Testis (tissue), 2 donors: Measurements from ENCODE around the gene PI4KA.
"Not testable (repeated sequence)": the region's sequence is repeated elsewhere in the genome, so short reads cannot be mapped to it uniquely, and the experiment has no call there.

ENCODE experiments used
- CTCF ChIP-seq, 3 experiments: fragments of 450-650 bp in 2 of 3; fragments of 200-600 bp in 1 of 3; sonication (generic) in 1 of 3; IDR thresholded peaks; one replicate each; pipeline ENCODE4 v1.5.1; 2016 to 2019; ENCODE audit warnings: antibody characterized with exemption in 3 of 3, mild to moderate bottlenecking in 2 of 3, moderate library complexity in 1 of 3
- POLR2A ChIP-seq: fragments of 450-650 bp; IDR thresholded peaks from one replicate; pipeline ENCODE4 v1.6.1; 2017; ENCODE audit warnings: antibody characterized with exemption, mild to moderate bottlenecking, moderate library complexity

- TF ChIP-seq POLR2A; CTCF (IDR thresholded peaks at IDR 0.05): not testable (repeated sequence)
Observed at GRCh38 chr22:20736891-20737290, 121.7 kb downstream of the PI4KA start.
